GM18526 (cell line): Measurements from ENCODE around the gene CORO7.

Experiments
- POLR2A ChIP-seq: IDR thresholded peaks from 3 replicates; pipeline ENCODE4 v1.6.1; 2011; ENCODE audit not compliant: insufficient read length; ENCODE audit errors: extremely low read depth

CORO7 gene

GRCh38 chr16:4323845-4324488, 92.4 kb downstream of the CORO7 start:
- TF ChIP-seq POLR2A, result no peak

- no peak for TF ChIP-seq POLR2A
Measured at GRCh38 chr16:4323071-4323844, 93.1 kb downstream of the CORO7 start.

GRCh38 chr16:4322121-4323052, 94.0 kb downstream of the CORO7 start:
- TF ChIP-seq POLR2A, result no peak

GRCh38 chr16:4321286-4322120, 94.9 kb downstream of the CORO7 start:
- TF ChIP-seq POLR2A, result no peak

GRCh38 chr16:4320571-4321137, 95.7 kb downstream of the CORO7 start:
- TF ChIP-seq POLR2A, result no peak

GRCh38 chr16:4319454-4320421, 96.7 kb downstream of the CORO7 start:
- no peak for TF ChIP-seq POLR2A

- TF ChIP-seq POLR2A, result no peak
Measured at GRCh38 chr16:4318967-4319366, 97.4 kb downstream of the CORO7 start.

GRCh38 chr16:4318451-4318910, 97.9 kb downstream of the CORO7 start:
- TF ChIP-seq POLR2A, result no peak

- TF ChIP-seq POLR2A, result no peak
Measured at GRCh38 chr16:4317532-4318450, 98.6 kb downstream of the CORO7 start.

GRCh38 chr16:4316864-4317531, 99.4 kb downstream of the CORO7 start:
- TF ChIP-seq POLR2A, result no peak

GRCh38 chr16:4316108-4316863, 100.1 kb downstream of the CORO7 start:
- no peak for TF ChIP-seq POLR2A
